DMS153 treated with DMSO at 0.1 percent for 48 hours (cell line): Measurements from ENCODE around the gene KANSL1.

Source experiments
- DNase-seq: peaks from one replicate; lab custom pipeline; 2025; ENCODE audit not compliant: unreplicated experiment; lab: John Stamatoyannopoulos, UW

KANSL1 gene

DNA sequence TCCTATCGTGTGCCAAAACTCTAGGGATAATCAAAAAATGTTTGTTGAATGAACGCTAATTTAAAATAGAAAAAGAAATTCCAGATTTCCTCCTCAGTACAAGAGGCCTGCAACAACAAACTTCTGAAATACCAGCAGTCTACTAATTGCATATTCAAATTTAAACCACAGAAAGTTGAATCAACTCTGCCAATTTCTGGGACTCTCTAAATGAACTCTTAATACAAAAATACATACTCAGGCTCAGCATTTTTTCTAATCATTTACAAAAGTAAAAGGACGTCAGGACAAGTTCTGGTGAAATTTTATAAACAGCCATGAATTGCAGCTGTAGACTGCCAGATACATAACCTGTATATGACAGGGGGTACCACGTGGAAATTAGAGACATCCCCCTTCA is 49.0 kb downstream of the KANSL1 start:
- DNase-seq, result no peak

DNA sequence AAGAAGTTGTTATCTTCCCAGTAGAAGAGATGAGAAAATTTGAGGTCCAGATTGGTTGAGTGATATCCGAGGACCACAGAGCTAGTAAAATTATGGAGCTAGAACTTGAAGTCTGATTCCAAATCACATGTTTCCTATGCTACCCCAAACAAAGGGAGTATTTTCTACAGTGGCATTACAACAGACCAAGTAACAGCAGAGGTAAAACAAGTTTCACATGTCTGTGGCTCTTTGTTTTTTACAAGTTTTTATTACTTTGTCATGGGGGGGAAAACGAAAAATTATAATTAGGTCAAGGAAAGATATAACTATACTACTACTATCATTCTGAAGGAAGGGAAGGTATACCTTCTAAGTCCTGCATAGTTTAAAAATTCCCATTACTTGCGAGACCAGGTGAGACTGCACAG is 49.4 kb downstream of the KANSL1 start:
- no peak for DNase-seq

DNA sequence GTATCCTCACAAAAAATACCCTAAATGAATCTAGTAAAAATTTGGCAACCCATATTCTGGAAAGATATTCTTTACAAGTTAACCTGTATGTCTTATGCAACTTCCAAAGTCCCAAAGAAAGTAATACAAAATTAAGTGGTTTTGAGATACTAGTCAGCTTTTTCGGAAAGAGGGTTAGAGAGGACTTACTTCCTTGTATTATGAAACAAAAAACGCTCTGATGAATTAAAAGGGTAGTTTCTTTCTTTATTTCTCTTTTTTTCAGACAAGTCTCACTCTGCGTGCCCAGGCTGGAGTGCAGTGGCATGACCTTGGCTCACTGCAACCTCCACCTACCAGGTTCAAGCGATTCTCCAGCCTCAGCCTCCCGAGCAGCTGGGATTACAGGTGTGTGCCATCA is 51.6 kb downstream of the KANSL1 start:
- no peak for DNase-seq

DNA sequence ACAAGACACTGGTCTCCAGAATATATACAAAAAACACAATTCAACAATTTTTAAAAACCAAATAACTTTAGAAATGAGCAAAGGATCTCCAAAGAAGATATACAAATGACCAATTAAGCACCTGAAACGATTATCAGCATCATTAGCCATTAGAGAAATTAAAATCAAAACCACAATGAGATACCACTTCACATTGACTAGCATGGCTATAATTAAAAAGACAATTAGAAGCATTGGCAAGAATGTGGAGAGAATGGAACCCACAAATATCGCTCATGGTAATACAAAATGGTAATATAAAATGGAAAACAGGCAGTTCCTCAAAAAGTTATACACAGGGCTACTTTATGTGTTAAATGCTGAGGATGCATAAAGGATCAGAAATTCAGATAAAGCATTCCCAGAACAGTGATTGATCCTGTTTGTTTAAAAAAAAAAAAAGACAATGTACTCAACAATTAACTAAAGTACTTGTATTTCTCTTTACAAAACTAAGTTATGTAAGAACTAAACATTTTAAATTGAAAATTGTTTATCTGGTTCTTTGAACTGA is 52.5 kb downstream of the KANSL1 start:
- DNase-seq, result no peak

DNA sequence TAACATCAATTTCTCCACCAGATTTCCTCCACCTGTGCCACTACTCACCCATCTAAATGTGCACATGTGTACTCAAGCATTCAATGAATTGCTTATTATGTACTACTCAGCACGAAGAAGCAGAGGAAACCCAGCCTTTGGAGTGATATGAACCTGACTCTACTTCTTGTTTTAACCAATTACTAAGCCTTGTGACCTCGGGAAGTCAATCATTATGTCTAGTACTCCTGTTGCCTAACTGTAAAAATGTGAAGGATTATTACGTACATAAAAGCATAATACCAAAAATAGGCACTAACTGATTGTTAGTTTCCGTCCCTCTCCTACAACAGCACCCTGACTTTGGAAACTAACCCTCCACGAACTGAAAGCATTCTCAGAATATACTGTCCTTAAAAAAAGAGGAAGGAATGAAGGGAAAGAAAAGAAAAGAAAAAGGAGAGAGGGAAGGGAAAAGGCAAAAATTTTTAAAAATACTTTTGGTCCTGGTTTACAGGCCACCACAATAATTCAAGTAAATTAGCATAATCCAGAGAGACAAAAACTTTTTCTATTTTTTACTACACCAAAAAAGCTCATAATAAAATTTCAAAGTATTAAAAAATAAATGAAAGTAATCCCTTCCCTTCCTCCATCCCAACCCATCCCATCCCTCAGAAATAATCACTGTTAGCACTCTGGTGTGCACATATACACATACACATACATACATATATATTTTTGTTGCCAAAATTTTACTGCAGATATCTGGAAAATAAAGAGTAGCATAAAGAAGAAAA is 53.6 kb downstream of the KANSL1 start:
- no peak for DNase-seq

DNA sequence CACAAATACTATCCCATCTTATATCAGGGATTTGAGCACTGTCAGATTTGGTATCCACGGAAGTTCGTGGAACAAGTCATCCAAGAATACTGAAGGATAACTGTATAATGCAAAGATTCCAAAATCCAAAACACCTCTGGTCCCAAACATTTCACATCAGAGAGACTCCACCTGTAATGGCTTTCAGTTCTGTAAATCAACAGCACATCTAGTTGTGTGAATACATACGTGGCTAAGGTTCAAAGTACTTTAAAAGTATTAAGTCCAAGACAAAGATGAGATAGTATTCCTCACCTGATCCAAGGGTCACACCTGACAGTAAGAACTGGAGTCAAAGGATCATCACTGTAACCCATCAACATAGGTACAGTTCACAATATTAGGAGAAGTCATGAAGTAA is 54.8 kb downstream of the KANSL1 start:
- no peak for DNase-seq

DNA sequence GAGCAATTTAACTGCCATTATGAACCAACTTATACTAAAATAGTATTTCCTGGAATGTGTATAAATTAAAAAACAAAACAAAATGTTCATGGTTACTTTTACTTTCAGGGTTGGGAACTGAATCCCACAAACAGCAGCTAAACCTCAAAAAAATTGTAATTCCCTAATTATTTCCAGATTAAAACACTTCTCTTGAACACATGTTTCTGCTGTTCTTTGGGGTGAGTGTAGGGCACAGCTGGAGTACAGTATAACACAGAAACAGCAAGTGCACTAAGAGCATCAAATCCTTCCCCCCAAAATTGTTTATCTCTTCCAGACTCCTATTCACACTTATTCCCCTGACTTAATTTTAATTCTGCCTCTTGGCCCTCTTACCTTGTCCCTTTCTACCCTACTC is 56.4 kb downstream of the KANSL1 start:
- no peak for DNase-seq

DNA sequence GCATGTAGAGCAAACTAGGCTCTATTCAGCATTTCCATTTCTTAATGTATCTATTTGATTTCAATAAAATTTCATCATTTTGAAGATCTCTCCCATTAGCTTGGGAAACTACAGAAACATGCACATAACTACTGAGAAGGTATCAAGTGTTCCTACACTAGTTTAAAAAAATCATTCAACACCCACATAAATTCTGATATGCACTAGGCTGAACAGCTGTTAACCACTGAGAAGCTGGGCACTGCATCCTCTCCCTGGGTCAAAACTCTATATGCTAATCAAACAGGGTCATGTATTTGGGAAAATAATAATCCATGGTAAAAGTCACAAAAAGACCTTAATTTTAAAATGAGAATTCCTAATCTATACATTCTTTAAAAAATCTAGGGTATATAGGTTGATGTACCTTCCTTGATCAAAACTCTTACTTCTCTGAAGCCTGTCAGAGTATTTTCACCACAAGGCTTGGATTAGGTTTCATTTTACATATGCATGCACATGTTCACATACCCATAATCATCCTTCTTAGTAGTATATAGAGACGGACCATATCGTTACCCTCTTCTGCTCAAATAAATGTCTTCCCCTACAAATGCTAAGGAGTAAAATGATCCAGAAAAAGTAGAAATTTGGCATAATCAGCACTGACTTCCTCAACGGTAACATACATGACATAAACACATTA is 57.2 kb downstream of the KANSL1 start:
- DNase-seq, result no peak

DNA sequence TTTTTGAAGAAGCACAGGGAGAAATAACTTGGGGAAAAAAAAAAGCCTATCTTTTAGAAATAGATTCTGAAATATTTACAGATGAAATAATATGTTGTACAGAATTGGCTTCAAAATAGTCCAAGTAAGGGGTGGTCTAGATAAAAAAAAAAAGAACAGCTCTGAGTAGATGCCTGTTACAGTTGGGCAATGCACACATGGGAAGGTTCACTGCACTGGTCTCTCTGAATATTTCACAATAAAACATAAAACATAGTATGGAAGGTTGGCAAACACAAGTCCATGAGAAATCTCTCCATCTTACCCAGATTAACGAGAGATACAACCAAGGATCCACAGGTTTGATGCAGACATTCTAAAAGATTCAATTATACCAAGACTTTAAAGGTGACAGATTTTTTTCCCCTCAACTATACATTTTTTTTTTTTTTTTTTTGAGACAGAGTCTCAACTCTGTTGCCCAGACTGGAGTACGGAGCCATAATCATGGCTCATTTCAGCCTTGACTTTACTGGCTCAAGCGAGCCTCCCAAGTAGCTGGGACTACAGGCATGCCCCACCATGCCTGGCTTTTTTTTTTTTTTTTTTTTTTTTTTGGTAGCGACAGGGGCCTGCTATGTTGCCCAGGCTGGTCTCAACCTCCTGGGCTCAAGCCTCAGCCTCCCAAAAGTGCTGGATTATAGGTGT is 58.0 kb downstream of the KANSL1 start:
- DNase-seq, result no peak

DNA sequence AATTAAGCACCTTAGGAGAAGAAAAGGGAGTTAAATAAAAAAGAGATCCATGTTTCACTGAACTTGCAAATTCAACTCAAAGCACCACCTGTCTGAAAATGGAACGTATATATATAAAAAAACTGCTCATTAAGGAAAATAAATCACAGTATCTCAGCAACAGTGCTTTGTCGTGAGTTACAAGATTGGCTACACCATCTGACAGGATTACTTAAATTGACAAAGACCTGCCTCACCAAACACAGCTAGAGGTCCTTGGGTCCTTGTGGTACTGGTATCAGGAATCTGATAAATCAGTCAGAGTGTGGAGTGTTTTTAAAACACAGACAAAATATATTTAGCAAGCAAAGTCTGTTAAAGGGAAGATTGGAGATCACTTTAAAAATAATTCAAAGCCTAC is 63.9 kb downstream of the KANSL1 start:
- no peak for DNase-seq

DNA sequence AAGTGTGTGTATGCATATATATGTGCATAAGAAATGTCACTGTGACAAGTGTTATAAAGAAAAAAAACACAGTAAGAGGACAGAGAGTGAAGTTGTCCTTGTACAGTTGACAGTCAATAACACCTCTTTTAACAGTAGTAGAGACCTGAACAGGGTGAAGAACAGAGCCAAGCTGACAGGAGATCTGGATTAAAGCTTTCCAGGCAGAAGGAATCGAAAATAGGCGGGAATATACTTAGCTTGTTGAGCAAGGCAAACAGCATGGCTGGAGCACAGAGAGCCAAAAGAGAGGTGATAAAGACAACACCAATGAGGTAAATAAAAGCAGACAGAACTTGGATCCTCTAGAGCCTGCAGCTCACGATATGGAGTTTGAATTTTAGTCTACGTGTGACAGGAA is 64.8 kb downstream of the KANSL1 start:
- DNase-seq, result no peak

DNA sequence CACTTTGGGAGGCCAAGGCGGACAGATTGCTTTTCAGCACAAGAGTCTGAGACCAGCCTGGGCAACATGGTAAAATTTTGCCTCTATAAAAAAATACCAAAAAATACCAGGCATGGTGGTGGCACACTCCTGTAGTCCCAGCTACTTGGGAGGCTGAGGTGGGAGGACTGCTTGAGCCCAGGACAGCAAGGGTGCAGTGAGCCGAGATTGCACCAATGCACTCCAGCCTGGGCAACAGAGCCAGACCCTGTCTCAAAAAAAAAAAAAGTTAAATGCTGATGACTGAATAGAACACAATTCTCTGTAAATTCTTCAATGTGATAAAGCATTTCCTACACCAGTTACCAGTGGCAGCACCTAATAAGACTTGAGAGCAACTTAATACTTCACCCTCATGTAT is 65.7 kb downstream of the KANSL1 start:
- no peak for DNase-seq

DNA sequence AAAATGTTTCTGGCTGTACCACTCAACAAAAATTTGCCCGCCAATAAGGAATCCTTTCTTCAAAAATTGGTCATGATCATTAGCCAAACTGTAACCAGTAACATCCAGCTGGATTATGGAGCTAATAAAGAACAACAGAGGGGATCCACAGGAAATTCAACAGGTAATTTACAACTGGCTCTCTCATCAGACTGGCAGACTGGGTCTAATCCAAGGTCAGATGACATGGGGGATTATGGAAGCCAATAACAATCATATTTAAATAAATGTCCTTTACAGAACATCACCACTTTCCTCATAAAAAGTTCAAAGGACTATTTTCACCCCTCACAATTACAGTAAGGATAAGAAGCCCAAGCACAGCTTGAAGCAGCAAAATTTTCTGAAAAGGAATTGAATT is 66.4 kb downstream of the KANSL1 start:
- DNase-seq, result no peak

DNA sequence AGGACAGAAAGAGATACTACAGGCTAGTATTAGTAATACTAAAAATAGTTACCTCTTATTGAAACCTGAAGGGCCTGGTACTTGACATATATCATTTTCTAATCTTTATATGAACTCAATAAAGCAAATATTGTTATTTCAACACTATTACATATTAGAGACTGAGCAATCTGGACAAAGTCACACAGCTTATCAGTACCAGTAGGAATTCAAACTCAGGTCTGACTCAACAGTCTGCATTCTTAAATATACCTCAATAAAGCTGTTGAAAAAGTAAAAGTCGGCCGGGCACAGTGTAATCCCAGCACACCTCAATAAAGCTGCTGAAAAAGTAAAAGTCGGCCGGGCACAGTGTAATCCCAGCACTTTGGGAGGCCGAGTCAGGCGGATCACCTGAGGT is 67.4 kb downstream of the KANSL1 start:
- DNase-seq, result no peak

DNA sequence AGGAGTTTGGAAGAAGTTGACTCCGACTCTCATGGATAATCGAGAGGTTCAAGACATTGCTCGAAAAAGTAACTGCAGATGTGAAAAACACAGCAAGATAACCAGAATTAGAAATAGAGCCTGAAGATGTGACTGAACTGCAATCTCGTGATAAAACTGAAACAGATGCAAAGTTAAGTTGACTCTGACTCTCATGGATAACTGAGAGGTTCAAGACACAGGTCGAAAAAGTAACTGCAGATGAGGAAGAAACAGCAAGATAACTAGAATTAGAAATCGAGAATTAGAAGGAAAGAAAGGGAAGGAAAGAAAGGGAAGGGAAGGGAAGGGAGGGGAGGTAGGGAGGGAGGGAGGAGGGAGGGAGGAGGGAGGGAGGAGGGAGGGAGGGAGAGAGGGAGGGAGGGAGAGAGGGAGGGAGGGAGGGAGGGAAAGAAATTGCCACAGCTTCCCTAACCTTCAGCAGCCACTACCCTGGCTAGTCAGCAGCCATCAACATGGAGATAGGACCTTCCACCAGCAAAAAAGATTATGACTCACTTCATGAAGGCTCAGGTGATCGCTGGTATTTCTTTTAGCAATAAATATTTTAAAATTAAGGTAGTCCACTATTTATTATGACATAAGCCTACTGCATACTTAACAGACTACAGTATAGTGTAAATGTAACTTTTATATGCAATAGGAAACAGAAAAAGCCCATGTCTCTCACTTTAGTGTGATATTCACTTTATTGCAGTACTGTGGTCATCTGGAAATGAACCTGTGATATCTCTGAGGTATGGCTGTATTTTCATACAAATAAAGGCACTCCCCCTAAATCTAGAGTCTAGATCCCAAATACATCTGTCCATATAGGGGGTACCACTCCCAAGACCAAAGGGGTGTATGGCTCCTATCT is 68.3 kb downstream of the KANSL1 start:
- no peak for DNase-seq

DNA sequence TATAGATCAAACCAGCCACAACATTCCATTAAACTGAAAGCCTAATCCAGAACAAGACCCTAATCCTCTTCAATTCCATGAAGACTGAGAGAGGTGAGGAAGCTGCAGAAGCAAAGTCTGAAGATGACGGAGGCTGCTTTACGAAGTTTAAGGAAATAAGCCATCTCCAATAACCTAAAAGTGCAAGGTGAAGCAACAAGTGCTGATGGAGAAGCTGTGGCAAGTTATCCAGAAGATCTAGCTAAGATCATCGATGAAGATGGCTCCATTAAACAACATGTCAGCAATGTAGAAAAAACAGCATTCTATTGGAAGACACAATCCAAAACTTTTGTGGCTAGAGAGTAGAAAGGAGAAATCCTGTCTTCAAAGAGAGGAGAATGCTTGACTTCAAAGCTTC is 69.6 kb downstream of the KANSL1 start:
- DNase-seq, result no peak

DNA sequence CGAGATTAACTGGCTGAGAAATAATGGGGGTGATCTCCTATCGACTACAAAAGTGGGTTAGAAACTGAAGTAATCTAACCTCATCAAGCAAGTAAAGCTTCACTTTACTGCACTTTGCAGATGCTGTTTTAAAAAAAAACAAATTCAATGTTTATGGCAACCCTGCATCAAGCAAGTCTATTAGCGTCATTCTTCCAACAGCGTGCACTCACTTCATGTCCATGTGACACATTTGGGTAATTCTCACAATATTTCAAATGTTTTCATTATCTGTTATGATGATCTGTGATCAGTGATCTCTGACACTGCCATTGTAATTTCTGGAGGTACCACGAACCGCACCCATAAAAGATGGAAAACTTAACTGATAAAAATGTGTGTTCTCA is 70.8 kb downstream of the KANSL1 start:
- DNase-seq, result no peak

DNA sequence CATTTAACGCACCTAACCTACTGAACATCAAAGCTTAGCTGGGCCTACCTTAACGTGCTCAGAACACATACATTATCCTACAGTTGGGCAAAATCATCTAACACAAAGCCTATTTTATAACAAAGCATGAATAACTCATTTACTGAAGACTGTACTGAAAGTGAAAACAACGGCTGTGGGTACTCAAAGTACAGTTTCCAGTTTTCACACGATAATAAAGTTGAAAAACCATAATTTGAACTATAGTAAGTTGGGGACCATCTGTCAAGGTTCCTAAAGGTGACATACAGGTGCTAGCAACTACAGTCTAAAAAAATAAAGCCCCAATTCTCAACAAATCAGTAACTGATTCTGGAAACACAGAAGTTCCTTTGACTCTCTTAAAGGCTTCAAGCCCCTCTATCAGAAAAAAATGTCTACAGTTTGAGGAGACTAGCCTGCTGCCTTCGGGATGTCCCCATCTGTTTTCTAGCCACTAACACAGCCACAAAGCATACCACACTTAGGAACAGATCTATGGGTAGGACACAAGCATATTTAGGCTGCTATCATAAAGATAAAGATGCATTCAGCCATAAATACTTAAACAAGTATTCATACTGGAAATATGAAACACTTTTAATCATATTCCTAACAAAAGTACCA is 71.3 kb downstream of the KANSL1 start:
- DNase-seq, result no peak

DNA sequence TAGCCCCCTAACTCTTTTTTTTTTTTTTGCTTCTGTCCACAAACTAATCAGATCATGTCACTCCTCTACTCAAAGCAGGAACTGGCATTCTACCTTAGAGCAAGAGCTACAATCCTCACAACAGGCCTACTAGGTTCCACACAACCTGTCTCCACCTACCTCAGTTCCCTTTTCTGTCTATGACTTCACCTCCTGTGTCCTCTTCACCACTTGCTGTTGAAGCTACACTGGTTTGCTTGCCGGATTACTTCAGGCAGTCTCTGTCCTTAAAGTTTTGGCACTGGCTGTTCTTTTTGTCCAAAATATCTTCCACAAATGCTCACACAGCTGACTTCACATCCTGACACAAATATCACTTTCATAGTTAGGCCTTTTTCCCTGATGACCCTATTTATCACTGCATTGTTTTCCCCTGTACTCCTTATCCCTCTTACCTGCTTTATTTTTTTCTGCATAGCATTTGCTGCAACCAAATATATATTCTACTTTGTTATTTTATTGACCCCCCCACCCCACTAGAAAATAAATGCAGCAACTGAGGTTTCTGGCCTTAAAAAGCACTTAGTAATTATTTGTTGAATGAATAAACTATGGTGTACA is 72.0 kb downstream of the KANSL1 start:
- no peak for DNase-seq

DNA sequence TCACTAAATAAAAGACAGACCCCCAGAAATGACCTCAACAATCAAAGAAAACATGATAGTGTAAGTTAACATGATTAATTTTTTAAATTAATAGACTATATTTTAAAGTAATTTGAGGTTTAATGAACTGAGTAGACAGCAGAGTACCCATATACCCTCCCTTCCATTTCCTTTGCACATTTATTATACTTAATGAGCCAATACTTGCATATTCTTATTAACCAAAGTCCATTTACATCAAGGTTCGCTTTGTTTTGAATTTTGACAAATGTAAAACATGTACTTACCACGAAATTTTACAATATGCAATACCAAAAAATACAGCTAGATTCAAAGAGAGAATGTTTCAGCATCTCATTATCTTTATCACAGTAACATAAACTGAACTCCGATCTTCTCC is 72.7 kb downstream of the KANSL1 start:
- DNase-seq, result no peak
